ENCODE measurements around the gene PI4K2A.

The PI4K2A gene

GRCh38 chr10:97717627-97718026, 77.2 kb downstream of the PI4K2A start:
- no peak for DNase-seq
- in situ Hi-C loops (cut with MboI; ENCODE audit: low pct_unique_long_range_greater_than_20kb, low sequenced_read_pairs), result no loop called here

DNA sequence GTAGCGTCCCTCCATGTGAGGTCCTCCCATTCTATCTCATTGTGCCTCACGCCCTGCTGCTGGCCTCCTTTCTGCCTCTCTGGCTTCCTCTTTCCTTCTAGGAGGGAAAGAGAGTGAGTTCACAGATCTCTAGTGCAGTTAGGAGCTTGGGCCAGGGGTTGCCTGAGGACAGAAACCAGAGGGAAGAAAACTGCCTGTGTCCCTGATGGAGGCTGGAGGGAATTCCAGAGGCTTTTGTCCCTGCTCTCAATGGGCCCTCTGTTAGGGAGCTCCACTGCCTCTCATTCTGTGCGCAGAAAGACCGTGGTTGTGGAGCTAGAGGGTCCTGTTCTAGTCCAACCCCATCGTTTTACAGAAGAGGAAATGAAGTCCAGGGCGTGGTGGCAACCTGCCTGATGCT, 77.7 kb downstream of the PI4K2A start:
- in situ Hi-C loops (cut with MboI; ENCODE audit: low pct_unique_long_range_greater_than_20kb, low sequenced_read_pairs), result no loop called here
- DNase-seq, result peak; percentile 55

GRCh38 chr10:97718659-97719142, 78.2 kb downstream of the PI4K2A start:
- in situ Hi-C loops (cut with MboI; ENCODE audit: low pct_unique_long_range_greater_than_20kb, low sequenced_read_pairs), result no loop called here

GRCh38 chr10:97719602-97720001, 79.1 kb downstream of the PI4K2A start:
- in situ Hi-C loops (cut with MboI; ENCODE audit: low pct_unique_long_range_greater_than_20kb, low sequenced_read_pairs), result no loop called here
- DNase-seq, result no peak

More at GRCh38 chr10:97718659-97719142, 78.2 kb downstream of the PI4K2A start:
- no peak for DNase-seq

DNA sequence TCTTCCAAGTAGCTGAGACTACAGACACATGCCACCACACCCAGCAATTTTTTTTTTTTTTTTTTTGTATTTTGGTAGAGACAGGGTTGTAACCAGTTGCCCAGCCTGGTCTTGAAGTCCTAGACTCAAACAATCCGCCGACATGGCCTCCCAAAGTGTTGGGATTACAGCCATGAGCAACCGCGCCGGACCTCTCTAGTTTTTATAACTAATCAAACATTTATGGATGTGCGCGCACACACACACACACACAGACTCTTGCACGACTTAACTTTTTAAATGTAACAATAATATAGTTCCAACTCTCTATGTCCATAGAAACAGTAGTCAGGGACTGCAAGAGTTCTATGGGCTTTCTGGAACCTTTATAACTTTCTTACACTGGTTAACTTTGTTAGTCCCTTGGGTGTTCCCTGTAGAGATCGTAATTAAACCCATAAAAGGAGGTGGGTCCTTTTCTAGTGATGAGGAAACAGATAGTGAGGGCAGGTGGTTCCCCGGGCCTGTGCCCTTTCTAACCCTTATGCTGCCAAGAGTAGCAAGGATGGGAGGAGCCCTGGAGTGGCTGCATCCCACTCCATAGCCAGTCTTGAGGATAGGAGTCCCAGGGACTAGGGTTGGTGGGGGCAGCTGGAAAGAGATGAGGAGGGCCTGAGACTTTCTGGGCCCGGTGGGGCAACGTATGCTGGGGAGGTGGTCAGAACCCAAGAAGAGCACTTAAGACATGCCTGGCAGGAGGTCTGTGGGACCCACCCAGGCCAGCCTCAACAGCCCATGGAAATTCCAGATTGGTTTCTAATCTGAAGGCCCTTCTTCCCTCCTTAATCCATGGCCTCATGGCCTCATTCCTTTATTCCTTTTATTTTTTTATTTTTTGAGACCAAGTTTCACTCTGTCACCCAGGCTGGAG, 81.7 kb downstream of the PI4K2A start:
- DNase-seq, result no peak
- in situ Hi-C loops (cut with MboI; ENCODE audit: low pct_unique_long_range_greater_than_20kb, low sequenced_read_pairs), result no loop called here

DNA sequence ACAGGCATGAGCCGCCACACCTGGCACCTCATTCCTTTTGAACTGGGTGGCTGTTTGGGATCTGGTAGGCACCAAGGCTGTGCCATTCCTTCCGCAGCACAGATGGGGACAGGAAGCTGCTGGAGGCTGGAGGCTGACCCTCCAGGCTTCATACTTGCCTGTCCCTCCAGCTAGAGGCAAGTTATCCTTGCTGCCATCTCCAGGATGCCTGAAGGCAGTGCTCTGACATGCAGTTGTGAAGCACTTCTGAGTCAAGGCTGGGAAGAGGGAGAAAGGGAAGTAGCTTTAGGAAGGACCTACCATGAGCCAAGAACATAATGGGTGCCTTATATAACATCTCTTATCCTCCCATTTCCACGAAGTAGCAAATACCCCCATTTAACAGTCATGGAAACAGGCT, 82.5 kb downstream of the PI4K2A start:
- no peak for DNase-seq
- in situ Hi-C loops (cut with MboI; ENCODE audit: low pct_unique_long_range_greater_than_20kb, low sequenced_read_pairs), result no loop called here

DNA sequence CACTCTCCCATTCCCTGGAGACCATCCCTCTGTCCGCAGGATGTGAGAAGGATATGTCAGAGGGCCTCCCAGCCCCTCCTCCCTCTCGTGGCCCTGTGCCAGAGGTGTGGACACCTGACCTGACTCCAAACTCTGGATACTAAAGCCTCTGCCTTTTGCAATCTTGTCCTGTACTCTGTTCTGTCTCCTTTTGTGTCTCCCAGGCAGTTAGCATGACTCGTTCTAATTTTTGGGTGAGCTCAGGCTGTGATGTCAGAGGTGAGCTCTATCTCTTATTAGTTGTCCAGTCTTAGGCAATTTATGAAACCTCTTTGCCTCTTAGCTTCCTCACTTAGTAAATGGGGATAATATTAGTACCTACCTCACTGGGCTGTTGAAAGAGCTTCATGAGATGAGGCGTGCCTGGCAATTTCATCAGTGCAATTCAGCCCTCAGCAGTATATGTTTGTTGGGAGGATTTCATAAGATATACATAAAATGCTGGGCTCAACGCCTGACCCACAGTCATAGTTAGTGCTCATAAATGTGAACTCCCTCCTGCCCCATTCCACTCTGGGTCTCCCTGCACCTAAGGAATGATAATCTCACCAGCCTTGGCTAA, 84.0 kb downstream of the PI4K2A start:
- DNase-seq, result no peak
- in situ Hi-C loops (cut with MboI; ENCODE audit: low pct_unique_long_range_greater_than_20kb, low sequenced_read_pairs), result no loop called here
